ENCODE measurements around the gene ATG13.

ATG13 gene

GRCh38 chr11:46677169-46677568 lies 59.8 kb downstream of the ATG13 start:
- DNase-seq, result no peak

- DNase-seq, result no peak
These were observed 60.8 kb downstream of the ATG13 start for GRCh38 chr11:46677991-46678740.

GRCh38 chr11:46678741-46679130 lies 61.4 kb downstream of the ATG13 start:
- no peak for DNase-seq

GRCh38 chr11:46679241-46680163 lies 62.1 kb downstream of the ATG13 start:
- no peak for DNase-seq

- no peak for DNase-seq
These were observed 62.9 kb downstream of the ATG13 start for GRCh38 chr11:46680164-46680760.

GRCh38 chr11:46680815-46681214 lies 63.5 kb downstream of the ATG13 start:
- no peak for DNase-seq

GRCh38 chr11:46681814-46682213 lies 64.5 kb downstream of the ATG13 start:
- no peak for DNase-seq

- no peak for DNase-seq
These were observed 65.7 kb downstream of the ATG13 start for GRCh38 chr11:46682773-46683752.

GRCh38 chr11:46684367-46684766 lies 67.0 kb downstream of the ATG13 start:
- no peak for DNase-seq

- no peak for DNase-seq
These were observed 69.8 kb downstream of the ATG13 start for GRCh38 chr11:46686886-46687795.

- no peak for DNase-seq
These were observed 73.3 kb downstream of the ATG13 start for GRCh38 chr11:46690702-46691101.

GRCh38 chr11:46692450-46692849 lies 75.1 kb downstream of the ATG13 start:
- no peak for DNase-seq

GRCh38 chr11:46693597-46694012 lies 76.3 kb downstream of the ATG13 start:
- no peak for DNase-seq

- DNase-seq, result no peak
These were observed 76.7 kb downstream of the ATG13 start for GRCh38 chr11:46694072-46694471.

GRCh38 chr11:46694607-46695006 lies 77.3 kb downstream of the ATG13 start:
- DNase-seq, result no peak

GRCh38 chr11:46695345-46696211 lies 78.2 kb downstream of the ATG13 start:
- DNase-seq, result no peak

- DNase-seq, result no peak
These were observed 78.8 kb downstream of the ATG13 start for GRCh38 chr11:46696212-46696558.

GRCh38 chr11:46697303-46697702 lies 80.0 kb downstream of the ATG13 start:
- DNase-seq, result no peak

- DNase-seq, result no peak
These were observed 80.4 kb downstream of the ATG13 start for GRCh38 chr11:46697723-46698122.

GRCh38 chr11:46698597-46698996 lies 81.2 kb downstream of the ATG13 start:
- no peak for DNase-seq

Data from SW 1271 (cell line).